MM.1S (cell line): ENCODE results near the gene TCEANC.
"Not testable (repeated sequence)": the region's sequence is repeated elsewhere in the genome, so short reads cannot be mapped to it uniquely, and the experiment has no call there.

Source experiments
- DNase-seq: peaks from one replicate; pipeline ENCODE4 v3.0.0-alpha.2; 2015
- H2AFZ ChIP-seq: fragments of 300-600 bp; sonication (generic); 2 replicates; pipeline ENCODE4 v1.6.0; 2016; ENCODE audit warnings: antibody characterized with exemption, low read length
- H3F3A ChIP-seq: fragments of 300-600 bp; sonication (generic); 2 replicates; pipeline ENCODE4 v1.6.1; 2016; ENCODE audit warnings: mild to moderate bottlenecking, antibody characterized with exemption, low read length, moderate library complexity, mixed read lengths; ENCODE audit not compliant: insufficient read depth
- H3K27ac ChIP-seq: fragments of 300-600 bp; sonication (generic); 2 replicates; pipeline ENCODE4 v1.5.1; 2016; ENCODE audit warnings: mild to moderate bottlenecking, low read length
- H3K27me3 ChIP-seq: fragments of 300-600 bp; sonication (generic); replicated peaks from 2 replicates; pipeline ENCODE4 v1.6.0; 2016; ENCODE audit warnings: low read length; ENCODE audit not compliant: insufficient read depth
- H3K36me3 ChIP-seq: fragments of 300-600 bp; sonication (generic); replicated peaks from 2 replicates; pipeline ENCODE4 v1.6.1; 2016; ENCODE audit warnings: mild to moderate bottlenecking, low read length, mixed read lengths; ENCODE audit not compliant: insufficient read depth
- H3K4me1 ChIP-seq: fragments of 300-600 bp; sonication (generic); 2 replicates; pipeline ENCODE4 v1.6.1; 2016; ENCODE audit warnings: low read length, mixed read lengths
- H3K4me2 ChIP-seq: fragments of 300-600 bp; sonication (generic); 2 replicates; pipeline ENCODE4 v1.6.0; 2016; ENCODE audit warnings: low read depth, low read length
- H3K4me3 ChIP-seq: fragments of 300-600 bp; sonication (generic); 2 replicates; pipeline ENCODE4 v1.5.1; 2016; ENCODE audit warnings: low read length, mixed read lengths
- H3K79me2 ChIP-seq: fragments of 300-600 bp; sonication (generic); 2 replicates; pipeline ENCODE4 v1.6.1; 2016; ENCODE audit warnings: mixed run types, low read length, mixed read lengths
- H3K9ac ChIP-seq: fragments of 300-600 bp; sonication (generic); 2 replicates; pipeline ENCODE4 v1.6.1; 2016; ENCODE audit warnings: low read length, mixed read lengths
- H3K9me2 ChIP-seq: fragments of 300-600 bp; sonication (generic); replicated peaks from 2 replicates; pipeline ENCODE4 v1.6.1; 2016; ENCODE audit warnings: mild to moderate bottlenecking, low read length, mixed read lengths; ENCODE audit not compliant: insufficient read depth
- H3K9me3 ChIP-seq: fragments of 300-600 bp; sonication (generic); replicated peaks from 2 replicates; pipeline ENCODE4 v1.6.1; 2016; ENCODE audit warnings: mild to moderate bottlenecking, low read length, mixed read lengths; ENCODE audit not compliant: insufficient read depth
- H4K20me1 ChIP-seq: fragments of 300-600 bp; sonication (generic); 2 replicates; pipeline ENCODE4 v1.6.1; 2016; ENCODE audit warnings: mild to moderate bottlenecking, low read length, moderate library complexity, mixed read lengths; ENCODE audit not compliant: insufficient read depth
- CTCF ChIP-seq: fragments of 300-600 bp; sonication (generic); IDR thresholded peaks from 2 replicates; pipeline ENCODE4 v1.5.1; 2016; ENCODE audit warnings: antibody characterized with exemption, low read length, mixed read lengths
- EZH2 ChIP-seq: fragments of 300-600 bp; sonication (generic); optimal IDR thresholded peaks from 2 replicates; pipeline ENCODE3; 2017; ENCODE audit warnings: low read depth, mild to moderate bottlenecking, antibody characterized with exemption, low read length, mixed read lengths
- EZH2phosphoT487 ChIP-seq: fragments of 300-600 bp; sonication (generic); IDR thresholded peaks from 2 replicates; pipeline ENCODE4 v1.6.1; 2018; ENCODE audit warnings: antibody characterized with exemption, low read length

Gene TCEANC

DNA sequence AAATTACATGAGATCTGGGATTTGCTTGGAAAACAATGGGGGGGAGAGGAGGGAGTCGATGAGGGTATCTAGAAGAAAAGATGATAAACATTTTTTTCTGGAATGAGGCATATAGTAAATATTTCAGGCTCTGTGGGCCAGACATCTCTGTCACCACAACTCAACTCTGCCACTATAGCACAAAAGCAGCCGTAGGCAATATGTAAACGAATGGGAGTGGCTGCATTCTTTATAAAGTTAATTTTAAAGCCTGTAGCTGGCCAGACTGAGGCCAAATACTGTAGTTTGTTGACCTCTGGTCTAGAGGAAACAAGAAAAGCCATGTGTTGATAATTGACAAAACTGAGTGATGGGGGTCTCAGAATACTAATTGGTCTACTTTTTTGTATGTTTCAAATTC, 14.1 kb upstream of the TCEANC start:
- Histone ChIP-seq H3K4me1 (no peaks in the 10 kb centered on the region), H4K20me1 (no peaks in the 10 kb centered on the region), H3K36me3 (no peaks in the 10 kb centered on the region), H3K9me3 (no peaks in the 10 kb centered on the region), H3K9ac (no peak overlapping the region), H3K4me2 (no peak overlapping the region), H3K4me3 (no peak overlapping the region), H3F3A (no peaks in the 10 kb centered on the region), H3K27ac (no peak overlapping the region), H3K79me2 (no peaks in the 10 kb centered on the region), H3K27me3 (no peaks in the 10 kb centered on the region), H2AFZ (no peak overlapping the region), H3K9me2 (no peaks in the 10 kb centered on the region)
- no peak for DNase-seq
- no peak for TF ChIP-seq CTCF
- no peak for TF ChIP-seq EZH2phosphoT487
- TF ChIP-seq EZH2, result no peak

- H3K36me3 ChIP-seq, H3K9ac ChIP-seq, H3K27ac ChIP-seq, H3K4me1 ChIP-seq, DNase-seq, H3K4me2 ChIP-seq, H3F3A ChIP-seq, H3K79me2 ChIP-seq, H3K9me3 ChIP-seq, H3K9me2 ChIP-seq, H2AFZ ChIP-seq, H3K27me3 ChIP-seq, H3K4me3 ChIP-seq, H4K20me1 ChIP-seq: not testable (repeated sequence)
These were observed 11.3 kb upstream of the TCEANC start for GRCh38 chrX:13641684-13642083.

DNA sequence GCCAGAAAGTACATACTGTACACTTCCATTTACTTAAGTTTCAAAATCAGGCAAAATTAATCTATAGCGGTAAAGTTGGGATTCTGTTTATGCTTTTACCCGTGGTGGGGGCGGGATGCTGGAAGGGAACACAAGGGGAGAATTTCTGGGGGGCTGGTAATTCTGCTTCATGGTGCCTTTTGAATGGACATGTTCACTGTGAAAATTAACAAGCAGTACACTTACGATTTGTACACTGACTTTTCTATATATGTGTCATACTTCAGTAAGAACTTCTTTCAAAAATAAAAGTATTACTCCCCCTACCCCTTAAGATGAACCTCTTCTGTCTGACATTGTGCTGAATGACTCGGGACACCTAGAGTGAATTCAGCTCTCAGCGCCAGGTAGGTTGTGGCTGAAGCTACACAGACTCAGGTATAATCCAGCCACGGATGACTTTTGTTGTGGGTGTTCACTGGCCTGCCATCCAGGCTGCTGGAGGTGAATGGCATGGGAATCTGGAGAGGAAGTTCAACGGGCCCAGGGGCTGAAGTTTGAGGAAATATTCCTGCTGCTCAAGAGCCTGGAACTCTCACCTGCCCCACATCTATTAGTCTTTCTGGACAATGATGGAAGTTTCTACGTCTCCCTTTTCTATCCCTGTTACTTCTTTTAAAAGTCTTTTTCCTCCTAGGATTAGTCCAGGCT, 7.3 kb upstream of the TCEANC start:
- H3K9me2 ChIP-seq, result no peaks in the 10 kb centered on the region
- no peaks in the 10 kb centered on the region for H3K4me1 ChIP-seq
- no peak overlapping the region for H3K4me2 ChIP-seq
- no peak overlapping the region for H3K4me3 ChIP-seq
- H3K79me2 ChIP-seq, result no peaks in the 10 kb centered on the region
- H3K36me3 ChIP-seq, result no peaks in the 10 kb centered on the region
- no peaks in the 10 kb centered on the region for H3F3A ChIP-seq
- TF ChIP-seq EZH2phosphoT487, result no peak
- TF ChIP-seq CTCF, result no peak
- no peak overlapping the region for H3K27ac ChIP-seq
- no peaks in the 10 kb centered on the region for H4K20me1 ChIP-seq
- no peaks in the 10 kb centered on the region for H3K9me3 ChIP-seq
- no peak for DNase-seq
- H3K9ac ChIP-seq, result no peak overlapping the region
- no peaks in the 10 kb centered on the region for H3K27me3 ChIP-seq
- H2AFZ ChIP-seq, result no peak overlapping the region

DNA sequence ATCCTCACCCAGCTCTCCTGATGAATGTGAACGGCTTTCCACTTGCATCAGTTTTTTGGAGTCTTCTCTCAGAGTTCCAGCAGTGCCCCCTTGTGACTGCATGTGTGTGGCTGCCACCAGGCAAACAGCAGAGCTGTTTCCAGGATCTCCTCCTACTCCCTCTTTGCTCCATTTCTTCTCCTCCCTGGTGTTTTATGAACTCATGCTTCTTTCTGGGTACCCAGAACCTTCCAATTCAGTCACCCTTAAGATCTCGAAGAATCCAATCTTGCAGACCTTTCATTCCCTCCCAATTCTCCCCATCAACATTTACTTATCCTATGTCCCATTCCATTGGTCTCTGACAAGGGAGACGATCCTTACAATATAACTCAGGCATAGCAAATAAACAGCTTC, 6.8 kb upstream of the TCEANC start:
- peak; percentile 16 for DNase-seq
- Histone ChIP-seq H3K27me3 (no peaks in the 10 kb centered on the region), H2AFZ (no peak overlapping the region), H3K79me2 (no peaks in the 10 kb centered on the region), H3K4me2 (no peak overlapping the region), H3K4me1 (no peaks in the 10 kb centered on the region), H3F3A (no peaks in the 10 kb centered on the region), H3K9ac (no peak overlapping the region), H3K4me3 (no peak overlapping the region), H3K9me3 (no peaks in the 10 kb centered on the region), H4K20me1 (no peaks in the 10 kb centered on the region), H3K36me3 (no peaks in the 10 kb centered on the region), H3K9me2 (no peaks in the 10 kb centered on the region), H3K27ac (no peak overlapping the region)
- TF ChIP-seq CTCF (peak; percentile 57), EZH2phosphoT487 (no peak), EZH2 (no peak)
